GM21367 (cell line): ENCODE measurements around the gene AP2B1.
"Not testable (repeated sequence)": the region's sequence is repeated elsewhere in the genome, so short reads cannot be mapped to it uniquely, and the experiment has no call there.

Experiments
- ATAC-seq: cut with Tn5 transposase; IDR thresholded peaks from one replicate; pipeline ENCODE4 v1.9.1; 2021; ENCODE audit not compliant: unreplicated experiment

The AP2B1 gene

GRCh38 chr17:35694906-35695305 lies 107.8 kb downstream of the AP2B1 start:
- no peak for ATAC-seq

- ATAC-seq, result no peak
Measured at GRCh38 chr17:35695613-35696012, 108.5 kb downstream of the AP2B1 start.

GRCh38 chr17:35698800-35699199 lies 111.7 kb downstream of the AP2B1 start:
- ATAC-seq, result no peak

- no peak for ATAC-seq
Measured at GRCh38 chr17:35700150-35700549, 113.0 kb downstream of the AP2B1 start.

- no peak for ATAC-seq
Measured at GRCh38 chr17:35701491-35701890, 114.4 kb downstream of the AP2B1 start.

GRCh38 chr17:35703308-35703707 lies 116.2 kb downstream of the AP2B1 start:
- ATAC-seq, result not testable (repeated sequence)

GRCh38 chr17:35705230-35705629 lies 118.1 kb downstream of the AP2B1 start:
- no peak for ATAC-seq

- no peak for ATAC-seq
Measured at GRCh38 chr17:35705705-35706104, 118.6 kb downstream of the AP2B1 start.

GRCh38 chr17:35708149-35708548 lies 121.0 kb downstream of the AP2B1 start:
- ATAC-seq, result no peak

GRCh38 chr17:35708951-35709350 lies 121.8 kb downstream of the AP2B1 start:
- ATAC-seq, result no peak

GRCh38 chr17:35709874-35710273 lies 122.8 kb downstream of the AP2B1 start:
- no peak for ATAC-seq

GRCh38 chr17:35710950-35711349 lies 123.8 kb downstream of the AP2B1 start:
- no peak for ATAC-seq

GRCh38 chr17:35713069-35713728 lies 126.1 kb downstream of the AP2B1 start:
- no peak for ATAC-seq

- ATAC-seq, result no peak
Measured at GRCh38 chr17:35714988-35715387, 127.9 kb downstream of the AP2B1 start.

GRCh38 chr17:35715416-35715815 lies 128.3 kb downstream of the AP2B1 start:
- no peak for ATAC-seq

- ATAC-seq, result no peak
Measured at GRCh38 chr17:35716173-35716572, 129.1 kb downstream of the AP2B1 start.

- ATAC-seq, result no peak
Measured at GRCh38 chr17:35716897-35717465, 129.9 kb downstream of the AP2B1 start.

GRCh38 chr17:35717475-35717874 lies 130.4 kb downstream of the AP2B1 start:
- ATAC-seq, result no peak

GRCh38 chr17:35723735-35724134 lies 136.6 kb downstream of the AP2B1 start:
- no peak for ATAC-seq

- ATAC-seq, result no peak
Measured at GRCh38 chr17:35725058-35725457, 137.9 kb downstream of the AP2B1 start.

- no peak for ATAC-seq
Measured at GRCh38 chr17:35725802-35726126, 138.6 kb downstream of the AP2B1 start.

GRCh38 chr17:35726127-35726952 lies 139.2 kb downstream of the AP2B1 start:
- ATAC-seq, result no peak
